NCI-H1436 (cell line): ENCODE data around the gene CPA3.

ENCODE experiments used
- DNase-seq: peaks from one replicate; lab custom pipeline; 2025; lab: John Stamatoyannopoulos, UW

CPA3 gene, protein sequence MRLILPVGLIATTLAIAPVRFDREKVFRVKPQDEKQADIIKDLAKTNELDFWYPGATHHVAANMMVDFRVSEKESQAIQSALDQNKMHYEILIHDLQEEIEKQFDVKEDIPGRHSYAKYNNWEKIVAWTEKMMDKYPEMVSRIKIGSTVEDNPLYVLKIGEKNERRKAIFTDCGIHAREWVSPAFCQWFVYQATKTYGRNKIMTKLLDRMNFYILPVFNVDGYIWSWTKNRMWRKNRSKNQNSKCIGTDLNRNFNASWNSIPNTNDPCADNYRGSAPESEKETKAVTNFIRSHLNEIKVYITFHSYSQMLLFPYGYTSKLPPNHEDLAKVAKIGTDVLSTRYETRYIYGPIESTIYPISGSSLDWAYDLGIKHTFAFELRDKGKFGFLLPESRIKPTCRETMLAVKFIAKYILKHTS

DNA sequence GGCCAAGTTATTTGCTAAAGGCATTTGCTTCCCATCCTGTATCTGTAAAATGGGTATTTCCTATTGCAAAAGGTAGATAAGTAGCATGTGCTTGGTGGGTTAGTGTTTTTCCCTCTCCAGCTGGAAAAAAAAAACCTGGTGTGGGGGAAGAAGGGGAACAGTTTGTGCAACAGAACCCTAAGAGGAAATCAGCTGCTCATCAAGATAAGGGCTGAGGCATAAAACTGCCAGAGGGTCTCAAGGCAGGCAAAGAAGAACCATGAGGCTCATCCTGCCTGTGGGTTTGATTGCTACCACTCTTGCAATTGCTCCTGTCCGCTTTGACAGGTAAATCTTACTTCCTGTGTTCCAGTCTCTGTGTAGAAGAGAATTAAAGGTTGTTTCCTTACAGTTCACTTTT is at the start of gene CPA3:
CPA3 (plus strand) TSS at position 248 of the 400 bp plus-strand sequence; CDS start at position 260, 12 bp downstream.
- DNase-seq, result no peak

DNA sequence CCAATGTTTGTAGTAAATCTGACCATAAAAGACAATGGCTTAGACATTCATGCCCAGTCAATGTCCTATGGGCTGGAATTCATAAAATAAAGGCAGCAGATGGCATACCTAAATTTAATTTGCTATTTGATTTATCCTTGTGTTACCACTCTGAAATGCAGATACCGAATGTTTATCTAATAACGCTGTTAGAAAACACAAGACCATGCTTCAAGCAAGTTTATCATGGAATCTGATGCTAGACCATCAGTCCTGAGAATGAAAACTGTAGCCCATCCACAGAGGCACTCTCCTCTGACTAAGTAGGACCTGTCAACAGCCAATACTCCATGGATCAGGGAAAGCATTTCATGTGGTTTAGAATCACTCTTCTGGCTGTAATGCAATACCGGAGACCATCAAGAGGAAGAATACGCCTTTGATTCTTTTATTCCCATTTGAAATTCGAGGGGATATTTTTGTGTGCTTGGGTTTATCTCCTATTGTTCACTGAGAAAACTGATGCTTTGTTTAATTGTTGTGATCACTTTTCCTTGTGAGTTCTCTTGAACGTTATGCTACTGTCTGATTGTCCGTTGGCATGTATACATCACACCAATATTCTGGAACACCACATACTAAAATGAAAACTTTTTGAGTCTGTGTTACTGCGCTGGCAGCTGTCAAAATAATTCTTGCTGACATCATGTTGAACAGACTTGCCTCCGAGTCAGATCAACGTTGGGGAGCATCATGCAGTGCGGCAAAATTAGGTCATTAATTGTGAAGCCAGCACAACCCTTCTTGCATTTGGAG is 49.6 kb upstream of the CPA3 start:
- no peak for DNase-seq

DNA sequence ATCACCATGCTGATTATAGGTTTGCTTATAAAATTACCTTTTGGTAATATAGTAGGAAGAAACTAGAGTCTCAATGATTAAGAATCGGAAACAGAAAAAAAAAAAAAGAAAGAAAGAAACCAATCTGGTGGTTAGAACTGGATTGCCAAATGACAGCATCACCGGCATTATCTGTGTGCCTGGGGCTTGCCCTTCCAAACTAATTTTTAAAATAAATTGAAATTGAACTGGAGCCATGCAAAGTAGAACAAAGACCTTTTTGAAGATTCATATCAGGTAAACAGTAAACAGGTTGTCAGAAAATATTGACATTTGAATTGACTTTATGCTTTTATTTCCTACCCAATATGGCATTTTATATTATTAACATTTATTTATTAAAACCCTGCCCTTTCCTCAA is 48.7 kb upstream of the CPA3 start:
- no peak for DNase-seq

DNA sequence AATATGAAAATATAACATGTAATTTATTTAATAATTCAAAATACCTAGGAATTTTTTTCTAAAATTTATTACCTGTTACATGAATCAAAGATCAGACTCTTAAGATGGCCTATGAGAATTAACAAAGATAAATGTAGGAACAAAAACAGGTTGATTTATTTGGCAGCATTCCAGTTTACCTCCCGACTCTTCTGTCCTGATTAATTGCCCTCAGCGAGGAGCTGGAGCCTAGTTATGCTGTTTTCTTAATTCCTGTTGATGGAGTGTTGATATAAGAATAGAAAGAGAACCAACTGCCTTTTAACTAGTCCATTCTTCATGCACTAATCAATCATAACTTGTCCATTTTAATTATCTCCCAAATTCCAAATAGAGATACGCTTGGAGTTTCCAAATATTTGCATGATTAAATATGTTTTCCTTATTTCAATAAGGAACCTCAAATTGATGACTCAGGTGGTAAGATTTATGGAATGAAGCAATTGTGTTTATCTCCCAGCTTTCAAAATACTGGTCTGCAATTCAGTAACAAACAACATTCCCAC is 48.0 kb upstream of the CPA3 start:
- no peak for DNase-seq

DNA sequence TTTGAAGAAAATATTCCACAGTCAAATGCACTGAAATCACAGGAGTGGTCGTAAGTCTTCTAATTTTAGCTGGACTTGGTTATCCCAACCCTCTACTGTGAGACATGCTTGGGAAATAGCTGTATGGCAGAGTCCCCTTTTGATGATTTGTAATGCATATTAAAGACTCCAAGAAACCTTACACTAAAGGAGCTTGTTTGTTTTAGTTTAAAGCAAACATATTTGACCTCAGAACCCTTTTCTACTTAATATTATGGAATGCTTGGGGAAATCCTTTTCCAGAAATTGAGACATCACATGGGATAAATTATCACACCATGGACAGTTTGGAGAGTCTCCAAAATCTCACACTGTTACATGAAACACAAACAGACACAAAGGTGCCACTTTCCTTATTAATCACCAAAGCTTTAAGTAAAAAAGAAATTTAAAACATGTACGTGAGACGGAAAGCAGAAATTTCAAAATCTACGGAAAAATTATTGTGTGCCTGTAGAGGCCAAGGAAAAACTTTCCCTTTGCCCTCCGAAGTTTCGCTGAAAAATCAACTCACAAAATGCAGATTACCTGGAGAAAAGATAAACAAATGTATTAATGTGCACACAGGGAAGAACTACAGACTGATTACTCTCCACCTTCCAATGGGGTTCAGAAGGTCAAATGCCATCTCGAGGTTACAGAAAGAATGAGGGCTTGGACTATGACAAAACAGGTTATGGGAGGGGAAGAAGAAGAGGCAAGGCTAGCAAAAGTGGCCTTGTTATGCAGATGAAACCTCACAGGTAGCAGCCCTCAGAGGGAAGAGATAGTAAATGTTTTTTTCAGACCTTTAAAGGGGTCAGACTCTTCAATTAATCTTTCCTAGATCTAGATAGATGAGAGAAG is 44.5 kb upstream of the CPA3 start:
- DNase-seq, result no peak

DNA sequence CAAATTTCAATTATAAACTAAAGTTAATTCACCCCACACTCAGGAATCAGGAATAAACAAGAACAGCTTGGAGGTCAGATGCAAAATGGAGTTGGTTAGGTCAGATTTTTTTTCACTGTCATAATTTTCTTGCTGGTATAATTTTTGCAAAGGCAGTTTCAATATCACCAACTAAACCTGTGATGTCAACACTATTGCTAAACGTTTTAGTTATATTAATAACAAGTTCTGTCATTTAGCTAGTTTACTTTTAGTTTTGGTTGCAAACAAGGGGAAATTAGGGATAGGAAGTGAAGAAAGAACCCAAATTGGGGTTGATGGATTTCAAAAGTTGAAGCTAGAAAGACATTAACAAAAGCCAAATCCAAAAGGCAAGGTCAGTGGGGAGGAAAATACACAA is 42.1 kb upstream of the CPA3 start:
- DNase-seq, result no peak

DNA sequence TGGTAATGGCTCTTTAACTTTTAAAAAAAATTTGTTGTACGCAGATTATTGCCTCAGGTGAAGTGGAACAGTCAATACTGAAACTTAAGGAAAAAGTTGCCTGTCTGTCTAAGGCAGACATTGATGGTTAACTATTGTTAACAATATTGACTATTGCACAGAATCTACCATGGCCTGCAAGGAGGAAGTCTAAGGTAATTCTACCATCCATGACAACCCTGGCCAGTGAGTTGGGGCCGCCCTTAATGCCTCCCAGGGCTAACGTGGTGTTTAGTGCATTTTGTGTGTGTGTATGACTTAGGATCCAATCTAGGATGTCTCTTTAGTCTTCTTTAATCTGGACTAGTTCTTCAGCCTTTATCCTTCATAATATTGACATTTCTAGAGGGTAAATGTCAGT is 39.6 kb upstream of the CPA3 start:
- DNase-seq, result no peak

DNA sequence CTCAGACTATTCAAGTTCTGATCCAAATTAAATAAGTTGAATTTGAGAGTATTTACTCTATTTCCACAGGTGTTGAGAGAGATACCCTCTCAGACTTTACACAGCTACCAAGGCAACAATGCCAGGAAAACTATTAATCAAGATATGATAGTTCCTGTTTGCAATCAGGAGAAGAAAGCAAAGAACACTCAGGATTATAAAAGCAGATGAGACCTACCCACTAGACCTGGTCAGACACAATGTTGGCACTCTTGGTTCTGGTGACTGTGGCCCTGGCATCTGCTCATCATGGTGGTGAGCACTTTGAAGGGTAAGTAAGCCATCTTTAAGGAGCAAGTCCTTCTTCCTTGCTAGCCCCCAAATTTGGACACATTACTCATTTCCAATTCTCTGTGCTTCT is 37.5 kb upstream of the CPA3 start, which contains the start of gene CPB1:
CPB1 (plus strand) TSS at position 227 of the 400 bp plus-strand sequence; CDS start at position 240, 13 bp downstream.
- DNase-seq, result no peak

DNA sequence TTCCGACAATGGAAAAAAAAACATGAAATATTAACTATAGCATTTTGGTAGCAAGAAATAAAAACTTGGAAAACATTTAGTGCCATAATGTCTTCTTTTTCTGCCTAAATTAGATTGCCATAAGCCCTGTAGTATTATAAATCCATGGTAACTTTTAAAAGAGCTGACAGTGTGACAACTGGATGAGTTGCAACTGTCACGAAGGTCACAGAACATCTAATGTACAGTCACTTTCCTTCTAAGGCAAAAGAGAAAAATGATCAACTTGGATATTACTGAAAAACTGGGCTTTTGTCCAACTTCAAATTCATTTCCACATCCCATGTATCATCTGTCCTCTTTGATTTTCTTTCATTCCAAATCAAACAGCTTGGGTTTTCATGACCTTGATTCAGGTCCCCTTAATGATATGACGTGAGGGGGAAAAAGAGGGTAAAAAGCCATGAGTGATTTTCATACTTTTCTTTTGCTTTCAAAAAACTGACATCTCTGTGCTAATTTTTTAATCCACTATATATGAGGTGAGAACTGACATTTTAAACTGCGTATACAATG is 36.9 kb upstream of the CPA3 start:
- no peak for DNase-seq

DNA sequence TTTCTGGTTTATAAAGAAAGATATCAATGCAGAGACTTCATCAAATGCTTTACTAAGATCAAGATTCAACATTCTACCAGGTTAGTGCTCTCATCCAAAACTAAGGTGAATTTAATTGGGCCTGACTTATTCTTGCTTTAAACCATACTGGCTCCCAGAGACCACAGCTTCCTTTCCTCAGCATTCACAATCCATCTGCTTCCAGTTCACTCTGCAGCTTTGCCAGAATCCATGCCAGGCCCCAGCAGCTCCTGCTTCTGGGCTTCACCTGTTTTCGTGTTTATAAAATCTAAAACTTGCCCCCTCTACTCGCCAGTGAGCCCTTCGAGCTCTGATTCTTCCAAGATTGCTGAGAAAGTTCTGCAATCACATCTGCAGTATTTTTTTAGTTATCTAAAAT is 35.2 kb upstream of the CPA3 start:
- no peak for DNase-seq

DNA sequence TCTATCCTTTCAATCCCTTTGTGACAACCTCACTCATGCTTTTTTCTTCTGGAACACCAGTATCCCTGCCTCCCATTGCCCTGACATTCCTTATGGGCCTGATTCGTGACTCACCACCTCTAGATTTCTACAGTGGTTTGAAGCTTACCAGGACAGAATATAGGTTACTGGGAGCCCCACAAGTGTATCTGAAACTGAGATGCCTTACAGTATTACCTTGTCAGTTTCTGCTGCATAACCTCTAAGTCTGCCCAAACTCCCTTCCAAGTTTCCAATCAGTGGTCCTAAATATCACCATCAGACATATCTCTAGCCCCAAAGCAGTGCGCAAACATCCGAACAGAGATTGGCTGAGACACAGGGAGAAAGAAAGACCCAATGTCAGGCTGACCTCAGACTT is 31.9 kb upstream of the CPA3 start:
- DNase-seq, result no peak

DNA sequence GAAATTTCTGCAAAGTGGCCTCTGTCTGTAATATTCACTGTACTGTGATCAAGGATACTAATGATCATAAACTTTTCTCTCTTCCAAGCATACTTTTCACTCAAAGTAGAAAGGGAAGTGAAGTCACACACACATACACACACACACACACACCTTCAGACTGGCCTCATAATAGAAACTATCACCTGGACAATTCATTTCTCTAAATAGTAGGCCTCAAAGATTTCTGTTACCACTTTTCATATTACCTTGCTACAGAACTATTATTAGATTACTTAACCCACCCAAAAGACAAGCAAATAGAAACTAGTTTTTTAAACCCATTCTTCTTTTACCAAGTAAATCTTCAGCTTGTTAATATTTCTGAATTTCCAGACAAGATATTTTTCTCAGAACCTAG is 25.3 kb upstream of the CPA3 start:
- DNase-seq, result no peak

DNA sequence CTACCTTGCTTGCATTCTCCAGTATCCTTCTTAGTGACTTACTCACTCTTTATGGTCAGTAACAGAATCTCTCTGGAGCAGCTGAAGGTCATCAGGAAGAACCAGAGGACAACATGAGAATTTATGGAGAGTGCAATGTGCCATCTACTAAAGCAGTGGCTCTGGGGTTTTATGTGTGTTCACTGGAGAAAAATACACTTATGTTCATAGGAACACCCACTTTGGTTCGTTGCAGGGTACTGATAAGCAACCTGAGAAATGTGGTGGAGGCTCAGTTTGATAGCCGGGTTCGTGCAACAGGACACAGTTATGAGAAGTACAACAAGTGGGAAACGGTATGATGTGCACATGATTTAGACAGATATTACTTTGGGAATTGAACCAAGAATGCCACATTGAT is 24.6 kb upstream of the CPA3 start:
- DNase-seq, result no peak

DNA sequence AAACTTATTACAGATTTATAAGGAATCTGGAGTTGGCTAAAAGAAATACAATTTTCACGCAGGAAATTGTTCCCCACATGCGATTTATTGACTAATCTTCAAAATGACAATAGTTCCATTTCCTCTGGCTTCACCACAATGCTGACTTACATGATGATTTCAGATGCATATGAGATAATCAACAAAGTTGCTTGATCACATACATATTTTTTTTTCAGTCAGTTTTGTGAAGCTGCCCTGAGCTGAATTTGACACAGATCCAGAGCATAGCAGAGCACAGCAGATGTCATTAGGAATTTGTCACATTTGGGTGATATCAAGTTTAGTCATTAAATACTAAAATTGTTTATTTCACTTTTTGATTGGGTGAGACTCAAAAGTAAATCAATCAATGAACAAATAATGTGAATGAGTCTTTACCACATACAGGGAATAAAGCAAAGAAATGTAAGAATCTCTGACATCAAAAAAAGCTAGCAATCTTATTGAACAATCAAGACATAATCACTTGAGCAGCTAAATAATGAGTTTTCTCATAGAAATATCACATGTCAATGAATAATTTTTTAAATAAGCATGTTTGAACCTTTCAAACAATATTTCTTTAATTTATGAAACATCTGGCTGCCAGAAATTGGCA is 19.2 kb upstream of the CPA3 start:
- no peak for DNase-seq

DNA sequence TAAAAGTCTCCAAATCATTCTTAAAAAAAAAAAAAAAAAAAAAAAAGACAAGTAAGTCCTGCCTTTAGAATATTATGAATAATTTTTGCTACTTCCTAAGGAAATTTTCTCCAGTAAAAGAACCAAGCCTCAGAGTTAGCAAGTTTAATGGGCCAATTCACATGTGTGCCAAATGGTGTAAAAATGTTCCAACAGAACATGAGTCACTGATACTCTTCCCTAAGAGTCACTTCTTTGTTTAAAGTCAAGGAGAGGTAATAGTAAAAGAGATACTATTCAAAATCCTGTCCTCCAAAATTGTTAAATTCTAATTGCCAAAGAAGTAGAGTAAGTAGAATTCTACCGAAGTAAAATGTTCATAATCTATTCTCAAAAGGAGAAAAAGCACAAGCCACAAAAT is 17.7 kb upstream of the CPA3 start:
- DNase-seq, result no peak

DNA sequence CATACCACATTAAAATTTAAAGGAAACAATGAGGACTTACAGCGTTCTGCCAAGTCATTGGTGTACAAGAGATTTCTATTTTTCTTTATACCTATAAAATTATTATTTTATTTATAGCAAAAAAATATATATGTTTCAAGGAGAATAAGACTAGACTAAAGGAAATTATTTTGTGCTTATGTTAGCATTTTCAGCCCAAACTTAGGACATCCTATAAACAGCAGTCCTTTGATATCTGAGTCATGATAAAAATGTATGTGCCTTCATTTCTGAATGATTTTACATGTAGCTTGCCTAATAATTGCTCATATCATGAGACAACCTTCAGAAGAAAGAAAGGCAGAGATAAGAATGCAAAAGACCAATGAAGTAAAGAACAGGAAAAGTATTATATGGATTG is 16.7 kb upstream of the CPA3 start:
- DNase-seq, result no peak

DNA sequence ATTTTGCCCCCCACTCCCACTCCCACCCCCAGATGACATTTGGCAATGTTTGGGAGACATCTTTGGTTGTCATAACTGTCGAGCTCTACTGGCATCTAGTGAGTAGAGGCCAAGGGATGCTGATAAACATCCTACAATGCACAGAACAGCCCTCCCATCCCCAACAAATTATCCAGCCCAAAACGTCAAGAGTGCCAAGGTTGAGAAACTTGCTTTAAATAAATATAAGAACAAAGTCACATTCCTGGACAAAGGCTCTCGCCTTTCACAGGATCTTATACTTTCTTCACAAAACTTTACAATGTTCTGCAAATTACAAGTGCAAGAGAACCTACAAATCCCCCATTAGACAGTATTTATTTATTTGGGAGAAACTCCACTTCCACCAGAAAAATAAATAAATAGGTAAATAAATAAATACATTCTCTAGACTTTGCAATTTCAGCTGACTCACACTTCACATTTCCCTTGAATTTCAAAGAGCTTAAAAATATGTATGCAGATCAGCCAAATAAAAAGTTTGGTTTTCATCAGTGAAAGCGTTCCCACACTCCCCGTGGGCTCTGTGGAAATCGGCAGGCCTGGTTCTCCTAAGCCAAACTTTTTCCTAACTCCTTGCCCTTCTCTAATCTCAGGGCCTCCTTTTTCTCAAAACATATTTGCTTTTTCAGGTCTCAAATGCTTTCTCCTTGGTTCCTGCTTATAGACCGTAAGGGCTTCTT is 12.7 kb upstream of the CPA3 start:
- no peak for DNase-seq

DNA sequence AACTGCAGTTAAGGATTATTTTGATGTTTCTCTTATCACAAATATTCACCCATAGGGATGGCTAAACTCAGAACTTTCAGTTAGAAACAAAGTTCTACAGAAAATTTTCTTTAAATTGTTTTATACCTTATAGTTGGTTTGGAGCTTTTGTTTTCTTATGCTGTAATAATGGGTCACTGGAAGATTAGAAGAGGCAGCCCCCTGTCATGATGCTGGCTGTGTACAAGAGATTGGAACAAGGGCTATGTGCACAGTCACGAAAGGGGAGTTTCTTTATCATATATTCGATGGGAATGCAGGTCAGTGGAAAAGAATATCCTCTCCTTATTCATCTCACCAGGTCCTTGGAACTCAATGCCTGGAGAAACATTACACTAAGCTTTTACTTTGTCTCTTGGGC is 12.0 kb upstream of the CPA3 start:
- DNase-seq, result no peak

DNA sequence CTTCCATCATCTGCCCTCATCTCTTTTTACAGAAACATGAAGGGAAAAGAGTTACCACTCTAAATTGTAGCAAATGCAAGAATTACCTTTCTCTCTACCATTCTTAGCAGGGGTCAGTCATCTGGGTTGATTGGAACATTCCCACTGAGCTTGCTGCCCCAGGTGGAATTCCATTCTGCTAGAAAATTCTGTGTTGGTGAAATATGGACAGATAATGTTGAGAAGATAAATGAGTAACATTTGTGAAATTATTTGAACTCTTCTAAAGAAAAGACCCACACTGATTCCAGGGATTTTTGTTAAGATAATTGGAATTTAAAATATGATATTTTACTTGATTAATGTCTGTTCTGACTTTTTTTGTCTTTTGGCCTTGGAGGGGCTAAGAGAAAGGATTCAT is 11.0 kb upstream of the CPA3 start:
- DNase-seq, result no peak

DNA sequence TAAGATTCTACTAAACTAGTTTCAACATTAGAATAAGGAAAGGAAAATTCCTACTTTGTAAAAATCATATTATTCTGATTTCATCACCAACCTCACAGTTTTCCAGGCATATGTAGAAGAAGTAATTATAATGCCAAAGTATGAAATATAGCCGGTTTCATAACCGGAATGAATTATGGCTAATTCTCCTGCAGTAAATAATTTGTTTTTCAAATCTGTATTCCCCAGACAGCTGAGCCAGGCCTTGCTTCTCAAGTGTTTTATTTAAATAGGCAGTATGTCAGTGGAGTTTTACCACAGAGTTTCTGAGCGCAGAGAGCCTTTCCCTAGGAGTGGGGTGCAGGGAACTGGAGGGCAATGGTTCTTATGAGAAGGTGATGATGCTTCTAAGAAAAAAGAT is 8.7 kb upstream of the CPA3 start:
- no peak for DNase-seq

DNA sequence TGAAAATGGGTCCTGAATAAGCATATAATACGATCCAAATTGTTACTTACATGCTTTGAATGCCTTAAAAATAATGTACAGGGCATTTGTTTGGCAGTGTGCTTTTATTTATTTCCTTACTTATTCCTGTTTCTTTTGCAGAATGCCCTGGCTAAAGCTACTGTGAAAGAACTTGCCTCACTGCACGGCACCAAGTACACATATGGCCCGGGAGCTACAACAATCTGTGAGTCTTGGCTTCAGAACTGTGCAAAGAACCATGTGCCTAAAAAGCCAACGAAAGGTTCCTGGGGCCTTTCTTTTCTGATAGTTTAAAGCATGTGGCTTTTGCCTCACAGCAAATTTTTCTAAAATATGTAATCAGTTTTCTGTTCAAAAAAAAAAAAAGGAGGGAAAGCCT is 7.8 kb upstream of the CPA3 start:
- no peak for DNase-seq
